Fibroblast of lung (primary cell): Measurements from ENCODE around the gene USP31. TPM values are rescaled to one million over a fixed set of nuclear protein-coding genes. Genes with fewer than 3 reads are reported as not detected.

Source experiments
- DNase-seq, 2 donors: peaks; one replicate each; pipeline versions ENCODE4 v3.0.0 to v3.0.0-alpha.2; 2010; ENCODE audit warnings: low read depth in 2 of 2
- H2AFZ ChIP-seq: 2 replicates; pipeline ENCODE4 v1.5.1; 2012; ENCODE audit warnings: low read length, control low read depth, inconsistent platforms
- H3K27ac ChIP-seq: 2 replicates; pipeline ENCODE4 v1.5.1; 2011; ENCODE audit warnings: low read length, control low read depth; ENCODE audit not compliant: insufficient read depth
- H3K27me3 ChIP-seq: 2 replicates; pipeline ENCODE4 v1.5.1; 2011; ENCODE audit warnings: mild to moderate bottlenecking, low read length; ENCODE audit not compliant: control insufficient read depth, insufficient read depth
- H3K36me3 ChIP-seq: 2 replicates; pipeline ENCODE4 v1.5.1; 2011; ENCODE audit warnings: low read length; ENCODE audit not compliant: control insufficient read depth, insufficient read depth
- H3K4me1 ChIP-seq: 2 replicates; pipeline ENCODE4 v1.5.1; 2011; ENCODE audit warnings: low read length; ENCODE audit not compliant: control insufficient read depth, insufficient read depth; ENCODE audit errors: extremely low read depth
- H3K4me2 ChIP-seq: 2 replicates; pipeline ENCODE4 v1.5.1; 2011; ENCODE audit warnings: low read length, control low read depth; ENCODE audit not compliant: insufficient read depth; ENCODE audit errors: extremely low read depth
- H3K4me3 ChIP-seq, 4 experiments: fragments of 200-600 bp in 1 of 4; sonication (generic) in 1 of 4; replicated peaks in 1 of 4; 2 replicates each; pipeline ENCODE4 v1.5.1; 2011 to 2016; ENCODE audit warnings: low read length in 4 of 4, low read depth in 3 of 4, mild to moderate bottlenecking in 3 of 4, control low read depth in 2 of 4, inconsistent platforms in 1 of 4, mixed read lengths in 1 of 4; ENCODE audit not compliant: insufficient read depth in 1 of 4; ENCODE audit errors: control extremely low read depth in 1 of 4
- H3K79me2 ChIP-seq: 2 replicates; pipeline ENCODE4 v1.5.1; 2012; ENCODE audit warnings: mild to moderate bottlenecking, low read length, inconsistent platforms; ENCODE audit not compliant: control insufficient read depth, insufficient read depth
- H3K9ac ChIP-seq: 2 replicates; pipeline ENCODE4 v1.5.1; 2011; ENCODE audit warnings: mild to moderate bottlenecking, low read length, control low read depth; ENCODE audit not compliant: insufficient read depth
- H3K9me3 ChIP-seq: 2 replicates; pipeline ENCODE4 v1.5.1; 2012; ENCODE audit warnings: low read depth, low read length; ENCODE audit not compliant: control insufficient read depth, insufficient read depth
- H4K20me1 ChIP-seq: 2 replicates; pipeline ENCODE4 v1.5.1; 2011; ENCODE audit warnings: low read length; ENCODE audit not compliant: control insufficient read depth, insufficient read depth; ENCODE audit errors: extremely low read depth
- CTCF ChIP-seq, 2 donors: IDR thresholded peaks in 1 of 2; conservative IDR thresholded peaks in 1 of 2; 1 replicate in 1 of 2; 2 replicates in 1 of 2; pipeline ENCODE4 v1.5.1; 2011 to 2012; ENCODE audit warnings: low read length in 2 of 2, control low read depth in 1 of 2, inconsistent platforms in 1 of 2, low read depth in 1 of 2, mild to moderate bottlenecking in 1 of 2
- EZH2 ChIP-seq: IDR thresholded peaks from 2 replicates; pipeline ENCODE4 v1.5.1; 2012; ENCODE audit warnings: low read length, control low read depth, mild to moderate bottlenecking; ENCODE audit errors: missing control alignments
- polyA plus RNA-seq, 2 donors: library from polyadenylated mRNA; depleted of rRNA in 1 of 2; stranded (reverse) in 1 of 2; unstranded in 1 of 2; fragments of >200 nt; gene quantifications; 2 replicates each; pipeline ENCODE4 v1.2.1, GENCODE V29; 2011 to 2012; ENCODE audit warnings: missing spikeins in 1 of 2
- total RNA-seq: library from RNA; depleted of rRNA; stranded (reverse); fragments of >200 nt; gene quantifications from 2 replicates; pipeline ENCODE4 v1.2.1, GENCODE V29; 2014

Gene USP31
- total and polyA plus RNA-seq, 2 donors (not counting 1 experiment from before 2014, with no cell fraction given): 4.8 to 5.8 TPM

GRCh38 chr16:23113185-23113584, 36.1 kb downstream of the USP31 start:
- no peaks in the 10 kb centered on the region for H3K36me3 ChIP-seq
- no peak overlapping the region for H3K9ac ChIP-seq
- no peak overlapping the region for H2AFZ ChIP-seq
- no peaks in the 10 kb centered on the region for H3K9me3 ChIP-seq
- no peak overlapping the region for H3K4me3 ChIP-seq
- TF ChIP-seq EZH2 (no peak), CTCF (conservative IDR thresholded peaks at IDR 0.05 in 1 of 2, IDR thresholded peaks at IDR 0.05 in 1 of 2; ENCODE audit: low read depth in 1 of 2, low read length in 2 of 2) (no peak)
- H3K79me2 ChIP-seq: no peaks in the 10 kb centered on the region
- H3K27ac ChIP-seq: no peak overlapping the region
- no peaks in the 10 kb centered on the region for H3K27me3 ChIP-seq
- no peaks in the 10 kb centered on the region for H3K4me1 ChIP-seq
- no peak for DNase-seq
- no peaks in the 10 kb centered on the region for H4K20me1 ChIP-seq
- H3K4me2 ChIP-seq: no peak overlapping the region

- no peak for TF ChIP-seq CTCF (conservative IDR thresholded peaks at IDR 0.05 in 1 of 2, IDR thresholded peaks at IDR 0.05 in 1 of 2; ENCODE audit: low read depth in 1 of 2, low read length in 2 of 2)
- TF ChIP-seq EZH2: no peak
- H3K27me3 ChIP-seq: no peaks in the 10 kb centered on the region
- H3K36me3 ChIP-seq: no peaks in the 10 kb centered on the region
- no peaks in the 10 kb centered on the region for H4K20me1 ChIP-seq
- H3K4me1 ChIP-seq: no peaks in the 10 kb centered on the region
- no peak overlapping the region for H3K27ac ChIP-seq
- no peak for DNase-seq
- no peak overlapping the region for H3K4me2 ChIP-seq
- H3K9me3 ChIP-seq: no peaks in the 10 kb centered on the region
- no peak overlapping the region for H3K4me3 ChIP-seq
- no peak overlapping the region for H2AFZ ChIP-seq
- no peak overlapping the region for H3K9ac ChIP-seq
- no peaks in the 10 kb centered on the region for H3K79me2 ChIP-seq
These were observed 38.9 kb downstream of the USP31 start for GRCh38 chr16:23110257-23110899.

- DNase-seq: peak in 1 of 2 donors; percentile 42
- no peak overlapping the region for H3K4me3 ChIP-seq
- TF ChIP-seq CTCF (conservative IDR thresholded peaks at IDR 0.05 in 1 of 2, IDR thresholded peaks at IDR 0.05 in 1 of 2; ENCODE audit: low read depth in 1 of 2, low read length in 2 of 2): no peak
- no peak for TF ChIP-seq EZH2
- no peaks in the 10 kb centered on the region for H3K36me3 ChIP-seq
- no peaks in the 10 kb centered on the region for H3K4me1 ChIP-seq
- H3K27ac ChIP-seq: no peak overlapping the region
- no peaks in the 10 kb centered on the region for H3K79me2 ChIP-seq
- H3K9me3 ChIP-seq: no peaks in the 10 kb centered on the region
- H2AFZ ChIP-seq: no peak overlapping the region
- no peaks in the 10 kb centered on the region for H3K27me3 ChIP-seq
- no peak overlapping the region for H3K4me2 ChIP-seq
- H4K20me1 ChIP-seq: no peaks in the 10 kb centered on the region
- H3K9ac ChIP-seq: no peak overlapping the region
These were observed 41.3 kb downstream of the USP31 start for GRCh38 chr16:23107936-23108335.
